Stromal cell of bone marrow (primary cell): Measurements from ENCODE around the gene MEX3A.
A peak's percentile ranks its signal among the peaks of the same experiment; 100 is the strongest.

ENCODE experiments used
- DNase-seq: peaks from one replicate; pipeline ENCODE4 v3.0.0-alpha.2; 2012; ENCODE audit warnings: low read depth

The MEX3A gene

DNA sequence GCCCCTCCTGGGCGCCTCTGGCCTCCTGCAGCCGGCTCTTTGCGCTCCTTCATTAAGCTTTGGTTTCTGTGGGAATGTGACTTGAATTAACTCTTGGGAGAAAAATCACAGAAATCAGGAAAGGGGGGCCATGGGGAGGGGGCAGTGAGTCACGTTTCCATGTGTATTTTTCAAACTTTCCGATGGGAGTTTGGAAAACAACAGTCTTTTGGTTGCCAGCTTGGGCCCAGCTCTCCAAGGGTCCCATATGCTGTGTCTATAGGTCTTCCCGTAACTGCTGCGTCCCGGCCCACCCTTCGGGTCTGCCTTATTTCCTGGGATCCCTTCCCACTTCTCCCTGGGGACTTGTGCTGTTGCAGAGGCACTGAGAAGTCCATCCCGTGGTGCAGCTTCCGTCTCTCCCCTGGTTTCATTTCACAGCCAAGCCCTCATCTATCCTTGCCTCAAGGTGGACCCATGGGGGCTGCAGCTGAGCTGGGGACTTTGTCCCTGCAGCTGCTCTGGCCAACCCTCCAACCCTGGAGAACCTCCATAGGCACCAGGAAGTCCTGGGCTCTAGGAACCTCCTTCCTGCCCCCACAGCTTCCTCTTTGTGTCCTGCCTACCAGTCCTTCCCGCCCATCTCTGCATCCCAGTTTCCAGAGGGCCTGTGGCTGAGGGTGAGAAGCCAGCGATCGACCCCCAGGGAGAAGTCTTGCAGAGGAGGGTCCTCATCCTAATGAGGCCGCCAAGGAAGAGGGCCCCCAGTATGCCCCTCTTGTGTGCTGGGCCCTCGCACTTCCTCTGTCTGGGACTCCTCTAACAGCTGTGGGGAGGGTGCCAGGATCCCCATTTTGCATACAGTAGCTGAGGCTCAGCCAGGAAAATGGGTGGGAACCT is 20.6 kb upstream of the MEX3A start:
- DNase-seq, result no peak

DNA sequence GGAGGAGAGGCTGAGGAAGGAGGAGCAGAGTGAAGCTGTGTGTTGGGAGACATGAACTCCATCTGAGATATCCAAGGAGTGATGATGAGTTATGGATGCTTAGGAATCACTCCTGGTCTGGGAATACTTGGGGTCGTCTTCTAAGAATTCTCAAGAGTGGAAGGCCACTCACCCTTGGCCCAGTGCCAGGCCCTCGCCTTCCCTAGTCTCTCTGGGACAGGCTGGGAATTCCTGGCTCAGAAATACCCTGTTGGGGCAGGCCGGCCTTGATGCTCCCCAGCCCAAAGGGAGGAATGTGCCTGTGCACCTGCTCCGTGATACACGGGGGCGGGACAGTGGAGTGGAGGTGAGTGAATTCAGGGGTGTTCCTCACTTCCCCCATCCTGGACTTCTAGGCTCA is 19.6 kb upstream of the MEX3A start:
- DNase-seq, result no peak

DNA sequence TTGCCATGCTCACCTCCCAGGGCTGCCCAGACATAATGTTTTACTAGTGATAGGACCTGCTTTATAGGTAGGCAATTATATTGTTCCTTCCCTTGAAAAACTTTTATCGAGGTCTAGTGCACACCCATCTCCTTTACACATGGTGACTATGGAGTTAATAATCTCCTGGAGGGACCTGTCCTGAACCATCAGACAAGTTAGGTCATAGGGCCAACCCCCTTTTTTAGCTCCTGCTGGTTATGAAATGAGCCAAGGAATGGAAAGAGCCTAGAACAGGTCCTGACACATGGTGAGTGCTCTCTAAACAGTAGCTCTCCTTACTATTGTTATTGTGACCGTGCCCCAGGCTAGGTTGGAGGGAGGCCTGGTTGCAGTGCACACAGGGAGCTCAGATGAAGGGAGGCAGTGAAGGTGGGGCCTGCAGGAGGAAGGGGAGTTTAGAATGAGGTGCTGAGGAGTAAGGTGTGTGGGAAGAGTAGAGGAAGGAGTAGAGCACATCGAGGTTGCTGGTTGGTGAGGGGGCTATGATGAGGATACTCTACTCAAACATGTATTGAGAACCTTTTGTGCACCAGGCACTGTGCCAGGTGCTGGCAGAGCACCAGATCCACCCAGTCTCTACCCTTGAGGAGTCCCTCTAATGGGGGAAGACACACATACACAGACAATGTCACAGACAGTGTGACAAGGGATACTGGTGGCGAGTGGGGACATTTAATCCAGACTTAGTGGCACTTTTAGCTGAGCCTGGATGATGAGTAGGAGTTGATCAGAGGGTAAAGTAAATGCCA is 18.1 kb upstream of the MEX3A start:
- DNase-seq, result no peak

DNA sequence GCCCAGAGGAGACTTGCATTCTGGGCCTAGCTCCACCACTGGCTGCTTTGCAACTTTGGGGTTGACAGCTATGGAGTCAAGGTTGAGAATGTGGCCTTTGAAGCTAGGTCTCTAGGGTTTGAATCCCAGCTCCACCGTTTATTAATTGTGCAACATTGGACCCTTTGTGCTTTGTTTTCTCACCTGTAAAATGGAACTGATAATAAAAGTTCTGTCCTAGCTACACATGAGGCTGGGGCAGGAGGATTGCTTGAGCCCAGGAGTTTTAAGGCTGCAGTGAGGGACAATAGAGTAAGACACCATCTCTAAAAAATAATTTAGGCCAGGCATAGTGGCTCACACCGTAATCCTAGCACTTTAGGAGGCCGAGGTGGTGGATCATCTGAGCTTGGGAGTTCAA is 17.0 kb upstream of the MEX3A start:
- DNase-seq, result no peak

DNA sequence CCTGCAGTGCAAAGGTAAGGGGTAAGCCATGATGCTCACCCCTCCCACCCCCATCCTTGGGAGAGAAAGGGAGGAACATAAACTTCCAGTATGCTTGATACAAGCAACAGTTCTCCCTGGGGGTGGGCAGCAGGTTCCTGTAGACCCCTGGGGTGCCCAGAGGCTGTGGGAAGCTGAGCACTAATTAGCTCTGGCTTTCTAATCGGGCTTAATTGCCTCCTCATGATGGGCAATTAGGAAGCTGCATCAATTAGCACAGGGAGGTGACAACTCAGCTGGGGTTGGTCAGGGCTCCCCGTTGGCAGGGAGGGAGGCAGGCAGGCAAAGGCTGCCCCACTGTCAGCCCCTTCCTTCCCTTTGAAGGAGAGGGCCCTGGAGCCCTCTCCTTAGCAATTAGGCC is 16.5 kb upstream of the MEX3A start:
- no peak for DNase-seq

DNA sequence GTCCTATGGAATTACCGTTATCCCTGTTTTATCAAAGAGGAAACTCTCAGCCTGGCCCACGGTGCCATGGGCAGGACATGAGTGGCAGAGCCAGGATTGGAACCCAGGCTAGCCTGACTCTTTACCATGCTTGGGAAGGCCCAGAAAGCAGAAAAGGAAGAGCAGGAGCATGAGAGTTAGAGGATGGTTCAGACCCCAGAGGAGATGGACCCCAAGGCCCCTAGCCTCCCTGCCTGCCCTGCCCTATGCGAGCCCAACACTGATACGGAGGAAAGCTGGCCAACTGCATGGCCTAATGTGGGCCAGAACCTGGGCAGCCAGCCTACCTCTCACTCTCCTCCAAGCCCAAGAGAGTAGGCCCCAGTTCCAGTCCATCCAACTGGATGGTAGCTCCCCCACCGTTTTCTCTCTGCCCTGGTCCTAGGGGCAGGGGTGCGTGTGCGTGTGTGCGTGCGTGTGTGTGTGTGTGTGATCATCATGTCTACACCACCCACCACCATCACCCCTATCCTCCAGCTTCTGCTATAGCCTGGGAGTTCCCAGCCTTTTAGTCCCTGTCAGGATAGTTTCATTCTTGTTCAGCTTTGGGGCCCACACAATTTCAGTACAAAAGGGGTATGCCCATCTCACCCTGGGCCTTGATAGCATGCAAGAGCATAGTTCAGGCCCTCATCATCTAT is 15.4 kb upstream of the MEX3A start:
- no peak for DNase-seq

DNA sequence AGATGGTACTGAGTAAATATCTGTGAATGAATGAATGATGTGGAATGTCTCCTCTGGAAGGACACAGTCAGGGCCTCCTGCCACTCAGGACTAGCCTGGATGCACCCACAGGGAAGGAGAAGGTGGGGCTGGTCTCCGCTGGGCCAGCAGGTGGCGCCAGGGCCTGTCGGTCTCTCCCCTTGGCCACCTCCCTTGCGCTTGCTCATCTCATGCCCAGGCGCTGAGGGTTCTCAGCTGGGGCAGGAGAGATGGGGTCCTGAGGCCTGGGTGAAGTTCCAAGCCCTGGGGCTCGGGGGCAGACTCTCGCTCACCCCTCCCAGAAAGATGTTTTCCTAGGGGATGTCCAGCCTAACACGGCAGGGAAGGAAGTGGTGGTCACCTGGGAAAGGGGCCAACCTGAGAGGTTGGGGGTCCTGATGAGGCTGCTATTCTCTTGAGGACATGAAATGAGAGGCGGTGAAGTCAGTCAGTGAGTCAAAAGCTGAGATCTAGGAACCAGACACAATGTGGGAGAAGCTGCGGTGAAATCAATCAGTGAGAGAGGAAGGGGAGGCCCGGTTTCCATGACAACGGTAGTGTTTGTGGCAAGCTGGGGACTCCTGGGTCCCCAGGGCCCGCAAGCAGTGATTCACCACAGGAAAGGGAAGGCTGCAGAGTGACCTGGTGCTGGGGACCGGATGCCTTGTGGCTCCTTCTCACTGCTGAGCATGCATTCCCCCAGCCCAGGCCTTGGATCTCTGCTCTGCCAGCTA is 14.6 kb upstream of the MEX3A start:
- DNase-seq, result peak; percentile 86

DNA sequence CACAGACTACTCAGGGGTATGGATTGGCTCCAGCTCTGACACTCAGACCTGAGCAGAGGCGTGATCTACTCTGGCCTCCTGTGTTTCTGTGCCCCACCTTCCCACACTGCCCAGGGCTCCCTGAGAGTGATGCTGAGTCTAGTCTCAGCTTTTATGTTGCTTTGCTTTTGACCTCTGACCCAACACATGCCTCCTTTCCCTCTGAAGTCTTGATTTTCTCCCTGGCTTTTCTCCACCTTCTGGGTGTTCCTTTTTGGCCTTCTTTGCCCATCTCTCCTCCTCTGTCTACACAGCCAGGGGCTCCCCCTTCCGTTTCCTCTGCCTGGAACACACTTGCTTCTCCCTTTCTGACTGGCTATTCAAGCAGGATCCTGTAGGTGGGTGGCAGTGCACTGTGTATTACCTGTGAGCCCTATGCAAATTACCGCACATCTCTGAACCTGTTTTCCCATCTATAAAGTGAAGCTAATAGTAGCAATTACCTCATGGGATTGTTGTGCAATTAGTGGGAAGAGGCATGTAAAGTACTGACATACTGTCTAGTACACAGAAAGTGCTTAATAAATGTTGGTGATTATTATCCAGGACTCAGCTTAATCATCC is 13.7 kb upstream of the MEX3A start:
- no peak for DNase-seq

DNA sequence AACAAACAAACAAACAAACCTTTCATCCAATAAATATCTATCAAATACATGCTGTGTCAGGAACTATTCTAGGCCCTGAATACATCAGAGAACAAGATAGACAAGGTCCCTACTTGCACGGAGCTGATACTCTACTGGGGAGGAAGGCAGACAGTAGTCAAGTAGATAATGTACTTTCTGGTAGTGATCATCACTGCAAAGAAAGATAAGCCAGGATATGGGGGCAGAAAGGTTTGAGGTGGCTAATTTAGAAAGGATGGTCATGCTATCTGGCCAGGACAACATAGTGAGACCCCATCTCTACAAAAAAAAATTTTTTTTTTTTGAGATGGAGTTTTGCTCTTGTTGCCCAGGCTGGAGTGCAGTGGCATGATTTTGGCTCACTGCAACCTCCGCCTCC is 9.3 kb upstream of the MEX3A start:
- no peak for DNase-seq

DNA sequence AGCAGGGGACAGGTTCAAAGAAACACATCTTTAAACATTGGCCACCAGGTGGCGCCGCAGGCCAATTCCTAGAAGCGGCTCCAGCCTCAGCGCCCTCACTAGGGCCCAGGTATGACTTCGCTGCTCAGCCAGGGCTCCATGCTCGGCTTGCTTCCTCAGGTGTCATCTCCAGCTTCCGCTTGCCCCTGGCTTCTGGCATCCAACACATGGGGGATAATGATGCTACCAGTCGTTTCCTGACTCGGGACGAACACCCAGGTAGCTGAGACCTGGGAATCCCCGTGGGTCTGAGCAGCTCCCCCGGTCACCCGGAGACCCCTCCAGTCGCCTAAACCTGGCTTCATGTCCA is 8.5 kb upstream of the MEX3A start:
- DNase-seq, result peak; percentile 50

DNA sequence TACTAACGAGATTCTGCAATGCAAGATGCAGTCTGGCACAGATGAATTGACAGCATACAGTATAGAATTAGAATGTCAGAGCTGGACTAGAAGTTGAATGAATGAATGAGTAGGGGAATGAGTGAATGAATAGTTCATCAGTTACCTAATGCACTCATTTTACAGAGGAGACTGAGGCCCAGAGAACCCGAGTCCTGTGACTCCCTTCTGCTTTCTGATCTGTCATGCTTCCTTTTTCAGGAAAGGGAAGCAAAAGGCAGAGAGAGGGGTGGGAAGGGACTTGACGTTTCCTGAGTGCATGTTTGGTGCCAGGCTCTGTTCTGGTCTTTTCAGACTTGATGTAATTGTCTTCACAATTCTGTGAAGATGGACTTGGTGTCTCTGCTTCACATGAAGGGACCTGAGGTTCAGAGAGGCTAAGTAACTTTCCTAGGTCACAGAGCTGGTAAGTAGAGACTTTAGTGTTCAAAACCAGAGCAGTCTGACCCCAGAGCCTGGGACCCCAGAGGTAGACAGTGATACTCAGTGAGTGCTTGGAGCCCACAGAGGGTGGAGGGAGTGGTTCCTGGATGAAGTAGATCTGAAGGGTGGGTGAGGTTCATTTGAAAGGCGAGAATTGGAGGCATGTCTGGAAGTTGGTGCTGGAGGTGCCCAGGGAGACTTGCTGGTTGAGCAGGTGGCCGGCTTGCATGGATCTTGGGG is 8.0 kb upstream of the MEX3A start:
- DNase-seq, result no peak

DNA sequence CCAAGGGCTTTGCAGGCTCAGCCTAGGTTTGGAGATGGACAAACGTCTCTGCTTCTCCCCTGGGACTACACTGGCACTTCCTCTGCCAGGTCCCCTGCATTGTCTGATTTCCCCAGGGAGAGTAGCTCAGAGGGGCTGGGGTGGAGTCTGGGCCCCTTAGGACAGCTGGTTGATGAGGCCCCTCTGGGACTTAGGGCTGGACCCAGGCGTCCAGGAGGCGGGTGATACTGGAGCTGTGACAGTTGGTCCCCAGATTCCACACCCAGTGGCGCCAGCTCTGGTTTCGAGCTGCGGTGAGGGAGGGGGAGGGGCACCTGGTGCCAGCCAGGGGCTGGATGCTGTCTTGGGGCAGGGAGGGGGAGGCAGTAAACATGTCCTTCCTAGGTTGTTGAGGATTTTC is 7.4 kb upstream of the MEX3A start:
- DNase-seq, result no peak

DNA sequence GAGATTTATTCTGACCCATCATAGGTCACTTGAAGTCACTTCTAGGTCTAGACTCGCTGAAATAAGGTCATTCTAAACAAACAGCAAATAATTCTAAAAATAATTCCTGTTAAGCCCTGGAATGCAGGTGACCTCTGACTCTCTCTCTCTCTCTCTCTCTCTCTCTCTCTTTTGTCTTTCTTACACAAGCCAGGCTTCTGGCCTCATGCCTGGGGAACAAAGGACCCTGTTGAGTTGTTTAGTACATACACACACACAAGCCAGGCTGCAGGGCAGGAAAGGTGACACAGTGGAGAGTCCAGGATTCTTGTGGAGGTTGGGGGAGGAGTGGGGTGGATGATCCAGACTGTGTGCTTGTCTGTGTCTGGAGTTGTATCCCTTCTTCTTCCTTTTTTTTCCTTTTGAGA is 4.0 kb upstream of the MEX3A start:
- no peak for DNase-seq

DNA sequence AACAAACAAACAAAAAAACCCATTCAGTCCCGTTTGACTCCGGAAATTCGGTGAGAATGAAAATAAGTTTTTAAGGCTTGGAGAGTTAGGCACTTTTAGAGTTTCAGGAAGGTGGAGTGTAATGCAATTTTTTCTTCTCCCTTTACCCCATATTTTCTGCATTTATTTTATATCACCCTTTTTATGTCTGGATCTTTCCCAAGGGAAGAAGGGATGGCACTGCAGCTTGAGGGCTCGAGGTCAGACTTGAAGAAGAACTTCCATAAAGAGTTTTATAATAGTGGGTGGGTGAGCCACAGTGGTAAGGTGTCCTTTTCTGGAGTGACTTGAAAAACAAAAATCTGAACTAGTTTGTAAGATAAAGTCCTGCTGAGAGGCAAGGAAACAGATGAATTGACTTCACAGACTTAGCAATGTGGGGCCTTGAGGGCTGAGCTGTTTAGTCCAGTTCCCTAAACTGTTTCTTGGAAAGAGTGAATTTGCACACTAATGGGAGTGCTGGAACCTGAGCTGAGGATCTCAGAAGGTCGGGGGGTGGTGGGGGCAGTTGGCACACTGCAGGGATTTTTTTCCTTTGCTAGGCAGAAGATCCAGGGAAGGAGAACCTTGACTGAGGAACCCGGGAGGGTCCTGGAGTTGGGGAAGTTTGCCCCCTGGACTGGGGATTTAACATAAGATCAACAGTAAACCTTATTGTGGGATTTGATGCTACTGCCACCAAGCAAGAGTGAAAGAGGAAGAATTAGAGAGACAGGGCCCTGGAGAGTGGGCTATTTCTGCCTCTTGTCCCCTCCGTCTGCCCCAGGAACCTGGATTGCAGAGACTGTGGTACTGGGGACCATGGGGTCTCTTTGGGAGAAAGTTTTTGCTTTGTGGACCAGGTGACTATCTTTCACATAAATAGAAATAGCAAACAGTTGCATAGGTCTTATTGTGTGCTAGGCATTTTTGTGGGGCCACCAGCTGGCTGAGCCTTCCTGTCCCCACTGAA is 1.8 kb upstream of the MEX3A start:
- DNase-seq, result no peak

DNA sequence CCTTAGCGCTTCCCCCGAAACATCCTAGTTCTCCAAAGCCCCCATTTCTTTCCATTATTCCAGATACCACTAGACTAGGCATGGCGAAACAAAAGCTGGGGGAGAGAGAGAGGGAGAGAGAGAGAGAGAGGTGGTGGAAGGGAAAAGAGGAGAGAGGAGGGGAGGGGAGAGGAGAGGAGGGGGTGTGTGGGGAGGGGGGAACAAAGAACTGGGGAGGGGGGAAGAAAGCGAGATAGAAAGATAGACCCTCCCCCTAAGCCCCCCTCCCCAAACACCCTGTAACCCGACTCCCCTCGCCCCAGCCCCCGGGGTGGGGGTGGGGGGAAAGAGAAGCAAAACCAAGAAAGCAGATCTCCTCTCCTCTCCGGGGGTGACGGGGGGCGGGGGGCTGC is 352 bp downstream of the MEX3A start:
- no peak for DNase-seq

DNA sequence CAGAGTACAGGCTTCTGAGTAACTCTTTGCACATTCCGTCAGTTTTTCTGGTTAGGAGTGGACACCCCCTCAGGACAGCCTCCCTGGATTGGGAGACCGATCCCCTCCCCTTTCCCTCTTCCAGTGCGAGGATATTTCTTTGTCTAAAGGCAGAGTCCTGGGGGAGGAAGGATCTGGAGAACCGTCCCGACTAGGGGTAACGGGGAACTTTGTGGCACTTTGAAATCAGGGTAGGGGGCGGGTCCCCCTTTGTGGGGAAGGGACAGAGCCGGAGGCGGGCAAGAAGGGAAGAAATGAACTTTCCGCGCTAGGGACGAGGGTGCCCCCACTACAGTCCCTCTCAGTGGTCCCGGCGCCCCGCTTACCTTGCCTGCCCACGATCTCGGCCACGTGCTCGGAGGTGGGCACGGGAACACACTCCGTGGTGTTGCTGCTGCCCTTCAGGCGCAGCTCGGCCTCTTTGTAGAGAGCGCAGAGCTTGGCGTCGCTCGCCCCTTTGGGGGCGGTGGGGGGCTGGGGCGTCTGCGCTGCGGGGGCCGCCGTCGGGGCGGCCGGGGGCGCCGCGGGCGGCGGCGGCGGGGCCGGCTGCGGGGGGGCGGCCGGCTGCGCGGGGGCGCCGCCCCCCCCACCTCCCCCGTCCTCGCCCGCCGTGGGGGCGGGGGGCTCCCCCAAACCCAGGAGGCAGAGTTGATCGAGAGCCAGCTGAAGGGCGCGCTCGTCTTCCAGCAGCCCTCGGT is 917 bp downstream of the MEX3A start:
- no peak for DNase-seq

DNA sequence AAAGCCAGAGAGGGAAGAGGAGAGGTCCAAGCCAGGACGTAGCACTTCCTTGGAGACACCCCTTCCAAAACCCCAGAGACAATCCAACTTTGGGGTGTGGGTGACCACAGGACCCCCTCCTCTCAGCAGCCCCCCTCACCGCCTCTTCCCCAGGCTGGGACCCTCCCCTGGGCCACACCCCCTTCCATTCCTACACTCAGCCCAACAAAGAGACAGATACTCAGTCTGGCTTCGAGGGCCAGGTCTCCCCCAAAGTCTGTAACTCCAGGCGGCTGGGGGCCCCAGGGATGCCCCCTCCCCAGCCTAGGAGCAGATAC is 1.4 kb downstream of the MEX3A start:
- no peak for DNase-seq

DNA sequence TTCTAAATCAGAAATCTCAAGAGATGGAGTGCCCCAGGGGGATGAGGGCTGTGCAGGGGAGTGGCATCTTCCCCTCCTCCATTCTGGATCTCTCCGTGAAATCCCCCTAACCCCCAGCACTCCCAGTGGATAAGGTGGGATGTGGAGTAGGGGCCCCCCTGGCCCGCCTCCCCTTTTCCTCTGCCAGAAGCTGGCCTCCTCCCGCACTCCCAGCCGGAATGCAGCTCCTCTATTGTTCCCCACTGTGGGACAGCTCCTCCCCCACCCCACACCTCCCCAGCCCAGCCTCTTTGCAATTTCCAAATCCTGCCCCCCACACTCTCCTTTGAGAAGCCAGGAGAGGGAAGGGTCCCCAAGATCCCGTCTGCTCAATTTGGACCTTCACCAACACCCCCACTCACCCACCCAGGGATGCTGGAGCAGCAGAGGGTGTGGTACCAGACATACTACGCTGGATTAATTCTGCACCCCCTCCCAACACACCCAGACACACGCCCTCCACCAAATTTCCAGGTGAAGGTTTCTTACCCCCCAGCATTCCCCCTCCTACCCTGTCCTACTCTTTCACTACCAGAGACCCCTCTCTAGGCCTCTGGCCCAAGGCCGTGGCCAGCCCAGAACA is 1.9 kb downstream of the MEX3A start:
- DNase-seq, result no peak

DNA sequence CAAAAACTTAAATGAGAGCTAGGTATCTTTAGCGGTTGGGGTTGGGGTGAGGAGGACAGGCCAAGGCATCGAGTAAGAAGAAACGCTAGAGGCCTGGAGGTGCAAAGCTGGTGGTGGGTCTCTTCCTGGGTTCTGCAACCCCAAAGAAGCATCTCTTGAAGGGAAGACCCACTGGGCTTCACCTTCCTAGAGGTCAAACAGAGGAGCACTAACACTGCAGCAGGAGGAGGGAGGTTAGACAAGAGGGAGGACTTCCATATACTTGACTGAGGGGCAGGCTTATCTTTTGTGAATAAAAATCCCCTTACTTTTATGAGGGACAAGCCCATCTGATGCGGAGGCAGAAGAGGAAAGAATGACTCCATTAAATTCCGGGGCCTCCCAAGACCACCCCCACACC is 2.5 kb downstream of the MEX3A start:
- DNase-seq, result no peak
